ENCODE results near the gene SIRPB1. TPM values are rescaled to one million over a fixed set of nuclear protein-coding genes. Genes with fewer than 3 reads are reported as not detected.

The SIRPB1 gene
- total RNA-seq, 2 donors from 2014 or later: 0.42 to 0.66 TPM

GRCh38 chr20:1637755-1638154 lies 17.9 kb upstream of the SIRPB1 start:
- H3K27me3 Mint-ChIP-seq (ENCODE audit: insufficient read depth): peaks cover 7% of the 10 kb centered on the region
- no peak for DNase-seq
- Histone ChIP-seq H3K27me3 (ENCODE audit: control insufficient read depth, insufficient read depth, low read length, poor library complexity, severe bottlenecking) (no peaks in the 10 kb centered on the region), H3K36me3 (ENCODE audit: control insufficient read depth, insufficient read depth, low read length) (no peaks in the 10 kb centered on the region), H3K4me1 (ENCODE audit: control insufficient read depth, insufficient read depth, low read length) (no peaks in the 10 kb centered on the region), H3K27ac (ENCODE audit: low read depth, low read length) (no peak overlapping the region), H3K9ac (ENCODE audit: extremely low read depth, low read length, poor library complexity, severe bottlenecking) (no peak overlapping the region), H3K4me3 (ENCODE audit: low read length) (no peak overlapping the region), H3K9me3 (ENCODE audit: control insufficient read depth, low read length) (no peaks in the 10 kb centered on the region)
- no peak for TF ChIP-seq CTCF (conservative IDR thresholded peaks at IDR 0.05)
- no peak overlapping the region for H3K4me3 Mint-ChIP-seq
- no peaks in the 10 kb centered on the region for H3K36me3 Mint-ChIP-seq (ENCODE audit: low read depth)
- H3K4me1 Mint-ChIP-seq: peaks cover 6% of the 10 kb centered on the region
- WGBS, 2 experiments (ENCODE audit: insufficient coverage in 1 of 2, insufficient read length in 1 of 2): 86 to 93% methylated on average over 1 to 2 of the region's 2 CpGs
- peaks cover 25% of the 10 kb centered on the region for H3K9me3 Mint-ChIP-seq
- H3K27ac Mint-ChIP-seq: no peak overlapping the region

- Mint-ChIP-seq H3K9me3 (peaks cover 25% of the 10 kb centered on the region), H3K4me3 (no peak overlapping the region), H3K27me3 (ENCODE audit: insufficient read depth) (peaks cover 7% of the 10 kb centered on the region), H3K36me3 (ENCODE audit: low read depth) (no peaks in the 10 kb centered on the region), H3K4me1 (peaks cover 6% of the 10 kb centered on the region), H3K27ac (no peak overlapping the region)
- Histone ChIP-seq H3K4me3 (ENCODE audit: low read length) (no peak overlapping the region), H3K27ac (ENCODE audit: low read depth, low read length) (no peak overlapping the region), H3K36me3 (ENCODE audit: control insufficient read depth, insufficient read depth, low read length) (no peaks in the 10 kb centered on the region), H3K4me1 (ENCODE audit: control insufficient read depth, insufficient read depth, low read length) (no peaks in the 10 kb centered on the region), H3K9me3 (ENCODE audit: control insufficient read depth, low read length) (no peaks in the 10 kb centered on the region), H3K9ac (ENCODE audit: extremely low read depth, low read length, poor library complexity, severe bottlenecking) (no peak overlapping the region), H3K27me3 (ENCODE audit: control insufficient read depth, insufficient read depth, low read length, poor library complexity, severe bottlenecking) (no peaks in the 10 kb centered on the region)
- no peak for TF ChIP-seq CTCF (conservative IDR thresholded peaks at IDR 0.05)
- no peak for DNase-seq
- 78 to 89% methylated on average over 2 of the region's 2 CpGs for WGBS, 2 experiments (ENCODE audit: insufficient coverage in 1 of 2, insufficient read length in 1 of 2)
These were observed 17.4 kb upstream of the SIRPB1 start for GRCh38 chr20:1637226-1637625.

- H3K4me1 Mint-ChIP-seq: peaks cover 6% of the 10 kb centered on the region
These were observed 16.8 kb upstream of the SIRPB1 start for GRCh38 chr20:1636621-1637020.

More at GRCh38 chr20:1636621-1637020, 16.8 kb upstream of the SIRPB1 start:
- Mint-ChIP-seq H3K27me3 (ENCODE audit: insufficient read depth) (peaks cover 7% of the 10 kb centered on the region), H3K36me3 (ENCODE audit: low read depth) (no peaks in the 10 kb centered on the region), H3K4me3 (no peak overlapping the region), H3K27ac (no peak overlapping the region), H3K9me3 (peaks cover 25% of the 10 kb centered on the region)
- no peaks in the 10 kb centered on the region for H3K36me3 ChIP-seq (ENCODE audit: control insufficient read depth, insufficient read depth, low read length)
- TF ChIP-seq CTCF (conservative IDR thresholded peaks at IDR 0.05): peak; percentile 52
- H3K27me3 ChIP-seq (ENCODE audit: control insufficient read depth, insufficient read depth, low read length, poor library complexity, severe bottlenecking): no peaks in the 10 kb centered on the region
- H3K9ac ChIP-seq (ENCODE audit: extremely low read depth, low read length, poor library complexity, severe bottlenecking): no peak overlapping the region
- H3K27ac ChIP-seq (ENCODE audit: low read depth, low read length): no peak overlapping the region
- no peaks in the 10 kb centered on the region for H3K4me1 ChIP-seq (ENCODE audit: control insufficient read depth, insufficient read depth, low read length)
- H3K4me3 ChIP-seq (ENCODE audit: low read length): no peak overlapping the region
- peak; percentile 68 for DNase-seq
- 76 to 88% methylated on average over 2 of the region's 2 CpGs for WGBS, 2 experiments (ENCODE audit: insufficient coverage in 1 of 2, insufficient read length in 1 of 2)
- no peaks in the 10 kb centered on the region for H3K9me3 ChIP-seq (ENCODE audit: control insufficient read depth, low read length)

Measured in endodermal cell (in vitro differentiated cells).